ENCODE measurements around the gene PWWP2B.

- TF ChIP-seq CTCF (IDR thresholded peaks at IDR 0.05 in 8 of 11, conservative IDR thresholded peaks at IDR 0.05 in 3 of 11) (peak in 10 of 11 experiments; percentile 12 to 74 (median 56)), POLR2AphosphoS5 (IDR thresholded peaks at IDR 0.05) (peak in 1 of 3 donors; percentile 21)
Measured at GRCh38 chr10:132360766-132361447, 36.1 kb upstream of the PWWP2B start.
